22Rv1 (cell line): ENCODE data around the gene LZTR1.

Source experiments
- CTCF ChIP-seq: fragments of 450-650 bp; IDR thresholded peaks from 2 replicates; pipeline ENCODE4 v1.5.1; 2017; ENCODE audit warnings: mild to moderate bottlenecking
- ZFX ChIP-seq: fragments of 450-650 bp; IDR thresholded peaks from 2 replicates; pipeline ENCODE4 v1.6.1; 2017; ENCODE audit warnings: antibody characterized with exemption, borderline replicate concordance

- TF ChIP-seq CTCF (no peak), ZFX (no peak)
Observed at GRCh38 chr22:21025266-21025665, 43.2 kb downstream of the LZTR1 start.
